Midbrain (tissue), 1 donor: ENCODE results near the gene ASMT.
"Not testable (repeated sequence)": the region's sequence is repeated elsewhere in the genome, so short reads cannot be mapped to it uniquely, and the experiment has no call there.

ENCODE experiments used
- DNase-seq: peaks from one replicate; lab custom pipeline; 2025; lab: John Stamatoyannopoulos, UW

ASMT gene, protein sequence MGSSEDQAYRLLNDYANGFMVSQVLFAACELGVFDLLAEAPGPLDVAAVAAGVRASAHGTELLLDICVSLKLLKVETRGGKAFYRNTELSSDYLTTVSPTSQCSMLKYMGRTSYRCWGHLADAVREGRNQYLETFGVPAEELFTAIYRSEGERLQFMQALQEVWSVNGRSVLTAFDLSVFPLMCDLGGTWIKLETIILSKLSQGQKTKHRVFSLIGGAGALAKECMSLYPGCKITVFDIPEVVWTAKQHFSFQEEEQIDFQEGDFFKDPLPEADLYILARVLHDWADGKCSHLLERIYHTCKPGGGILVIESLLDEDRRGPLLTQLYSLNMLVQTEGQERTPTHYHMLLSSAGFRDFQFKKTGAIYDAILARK

DNA sequence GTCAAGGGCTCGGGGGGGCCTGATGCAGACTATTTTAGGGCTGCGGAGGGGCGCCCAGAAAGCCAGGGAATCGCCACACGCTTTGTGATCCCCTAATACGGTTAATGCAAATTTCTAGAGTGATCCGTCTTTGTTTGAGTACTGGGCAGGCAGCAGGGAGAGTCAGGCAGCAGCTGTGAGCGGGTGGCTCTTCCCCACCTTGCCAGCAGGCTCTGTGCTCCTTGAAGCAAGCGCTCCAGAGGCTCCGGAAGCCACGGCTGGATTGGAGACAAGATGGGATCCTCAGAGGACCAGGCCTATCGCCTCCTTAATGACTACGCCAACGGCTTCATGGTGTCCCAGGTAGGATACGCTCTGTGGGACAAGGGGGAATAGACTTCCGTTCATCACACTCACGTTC, at the start of gene ASMT:
Gene ASMT, plus strand, starts transcription at position 133 of the 400 bp plus-strand sequence. Its CDS starts 141 bp downstream, at position 274.
- DNase-seq: no peak

DNA sequence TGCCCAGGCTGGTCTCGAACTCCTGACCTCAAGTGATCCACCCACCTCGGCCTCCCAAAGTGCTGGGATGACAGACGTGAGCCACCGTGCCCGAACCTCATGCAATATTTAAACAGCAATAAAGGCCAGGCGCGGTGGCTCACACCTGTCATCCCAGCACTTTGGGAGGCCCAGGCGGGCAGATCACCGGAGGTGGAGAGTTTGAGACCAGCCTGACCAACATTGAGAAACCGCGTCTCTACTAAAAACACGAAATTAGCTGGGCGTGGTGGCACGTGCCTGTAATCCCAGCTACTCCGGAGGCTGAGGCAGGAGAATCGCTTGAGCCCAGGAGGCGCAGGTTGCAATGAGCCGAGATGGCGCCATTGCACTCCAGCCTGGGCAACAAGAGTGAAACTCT, 40.7 kb upstream of the ASMT start:
- not testable (repeated sequence) for DNase-seq

DNA sequence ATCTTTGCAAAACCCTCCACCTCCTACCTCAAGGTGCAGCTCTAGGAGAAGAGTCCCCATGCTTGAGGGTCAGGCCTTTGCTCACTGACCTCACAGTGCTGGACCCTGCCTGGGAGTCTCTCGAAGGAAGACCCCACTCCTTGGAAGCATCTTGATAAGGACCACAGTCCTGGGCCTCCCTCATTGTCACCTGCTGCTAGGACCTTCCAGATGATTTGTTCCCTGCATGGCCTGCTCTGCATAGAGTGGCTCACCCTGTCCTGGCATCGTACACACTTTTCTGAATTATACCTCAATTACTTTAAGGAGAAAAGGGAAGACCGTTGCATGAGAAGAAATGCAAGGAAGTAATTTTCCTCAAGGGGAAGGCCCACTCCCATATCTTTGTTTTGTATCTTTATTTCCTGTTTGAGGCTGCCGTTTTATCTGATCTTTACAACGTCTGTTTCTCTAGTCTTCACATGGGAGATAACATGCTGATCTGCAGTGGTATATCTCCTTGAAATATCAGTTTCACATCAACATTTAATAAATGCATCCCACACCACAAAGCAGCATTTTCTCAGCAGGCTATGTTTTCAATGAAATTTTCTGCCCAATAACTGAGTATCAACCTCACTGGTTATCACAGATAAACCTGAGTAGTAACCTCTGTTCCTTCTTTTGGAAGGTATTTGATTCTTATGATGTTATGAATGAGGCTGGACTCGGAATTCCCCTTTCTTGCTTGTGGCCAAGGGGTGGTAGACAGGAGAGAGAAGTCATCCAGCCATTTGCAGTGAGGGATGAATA, 38.5 kb upstream of the ASMT start:
- DNase-seq: no peak

DNA sequence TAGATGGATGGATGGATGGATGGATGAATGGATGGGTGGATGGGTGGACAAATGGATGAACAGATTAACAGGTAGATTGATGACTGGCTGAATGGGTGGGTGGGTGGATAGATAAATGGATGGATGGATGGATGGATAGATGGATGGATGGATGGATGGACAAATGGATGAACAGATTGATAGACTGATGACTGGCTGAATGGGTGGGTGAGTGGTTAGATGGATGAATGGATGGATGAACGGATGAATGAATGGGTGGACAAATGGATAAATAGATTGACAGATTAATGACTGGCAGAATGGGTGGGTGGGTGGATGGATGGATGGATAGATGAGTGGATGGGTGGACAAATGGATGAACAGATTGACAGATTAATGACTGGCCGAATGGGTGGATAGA, 37.0 kb upstream of the ASMT start:
- no peak for DNase-seq

DNA sequence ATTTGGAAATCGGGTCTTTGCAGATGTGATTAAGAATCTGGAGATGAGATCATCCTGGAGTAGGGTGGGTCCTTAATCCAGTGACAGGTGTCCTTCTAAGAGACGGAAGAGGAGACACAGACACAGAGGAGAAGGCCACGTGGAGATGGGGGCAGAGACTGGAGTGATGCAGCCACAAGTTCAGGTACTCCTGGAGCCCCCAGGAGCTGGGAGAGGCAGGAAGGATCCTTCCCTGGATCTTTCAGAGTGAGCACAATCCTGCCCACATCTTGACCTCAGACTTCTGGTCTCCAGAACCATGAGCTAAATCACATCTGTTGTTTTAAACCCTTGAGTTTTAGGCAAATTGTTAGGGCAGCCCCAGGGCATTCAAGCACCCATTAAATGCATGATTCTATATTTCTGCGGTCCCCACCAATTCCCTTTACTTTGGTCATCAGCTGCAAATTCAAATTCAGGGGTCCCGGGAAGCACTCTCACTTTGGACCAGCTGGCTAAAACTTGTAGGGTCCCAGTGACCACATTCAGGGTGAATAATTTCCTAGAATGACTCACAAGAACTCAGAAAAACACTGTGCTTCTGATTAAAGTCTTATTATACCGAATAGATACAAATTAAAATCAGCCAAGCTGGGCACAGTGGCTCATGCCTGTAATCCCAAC, 36.2 kb upstream of the ASMT start:
- no peak for DNase-seq

DNA sequence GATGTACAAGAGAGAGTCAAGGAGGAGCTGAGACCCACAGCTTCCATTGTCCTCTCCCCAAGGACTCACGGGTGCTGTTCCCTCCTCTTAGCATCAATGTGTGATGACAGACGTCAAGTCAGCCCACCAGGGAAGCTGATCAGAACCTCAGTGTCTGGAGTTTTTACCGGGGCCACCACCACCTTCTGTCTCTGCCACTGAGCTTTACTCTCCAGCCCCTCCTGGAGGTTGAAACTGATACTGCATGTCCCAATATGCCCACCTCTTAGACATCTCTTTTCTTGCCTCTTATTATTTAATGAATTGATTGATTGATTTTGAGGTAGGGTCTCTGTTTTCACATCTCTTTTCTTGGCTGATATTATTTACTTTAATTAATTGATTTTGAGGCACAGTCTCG, 33.7 kb upstream of the ASMT start:
- DNase-seq: no peak

DNA sequence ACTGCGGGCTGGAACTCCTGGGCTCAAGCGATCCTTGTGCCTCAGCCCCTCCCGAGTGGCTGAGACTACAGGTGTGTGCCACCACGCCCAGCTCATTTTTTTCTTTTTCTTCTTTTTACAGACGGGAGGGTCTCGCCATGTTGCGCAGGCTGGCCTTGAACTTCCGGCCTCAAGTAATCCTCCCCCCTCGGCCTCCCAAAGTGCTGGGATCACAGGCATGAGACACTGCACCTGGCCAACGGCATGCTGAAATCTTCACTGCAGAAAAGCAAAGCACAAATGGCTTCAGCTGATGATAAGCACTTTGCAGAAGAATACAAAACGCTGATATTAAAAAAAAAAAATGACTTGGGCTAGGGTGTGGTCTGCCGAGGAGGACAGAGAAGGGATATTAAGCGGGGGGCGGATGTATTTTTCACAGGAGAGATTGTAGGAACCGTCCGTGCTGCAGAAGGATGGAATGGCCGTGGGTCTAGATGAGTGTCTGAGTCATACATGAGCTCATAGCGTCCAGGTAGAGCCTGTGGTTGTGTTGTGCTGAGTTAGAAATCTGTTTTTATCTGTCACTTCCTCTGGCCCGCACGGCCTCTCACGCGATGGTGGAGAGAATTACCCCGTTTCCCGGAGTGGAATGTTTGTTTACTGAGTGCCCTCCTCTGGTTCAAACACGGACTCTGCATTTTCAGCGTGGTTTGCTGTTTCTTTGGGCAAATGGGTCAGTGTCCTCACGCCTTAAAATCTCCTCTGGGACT, 32.0 kb upstream of the ASMT start:
- DNase-seq: no peak

DNA sequence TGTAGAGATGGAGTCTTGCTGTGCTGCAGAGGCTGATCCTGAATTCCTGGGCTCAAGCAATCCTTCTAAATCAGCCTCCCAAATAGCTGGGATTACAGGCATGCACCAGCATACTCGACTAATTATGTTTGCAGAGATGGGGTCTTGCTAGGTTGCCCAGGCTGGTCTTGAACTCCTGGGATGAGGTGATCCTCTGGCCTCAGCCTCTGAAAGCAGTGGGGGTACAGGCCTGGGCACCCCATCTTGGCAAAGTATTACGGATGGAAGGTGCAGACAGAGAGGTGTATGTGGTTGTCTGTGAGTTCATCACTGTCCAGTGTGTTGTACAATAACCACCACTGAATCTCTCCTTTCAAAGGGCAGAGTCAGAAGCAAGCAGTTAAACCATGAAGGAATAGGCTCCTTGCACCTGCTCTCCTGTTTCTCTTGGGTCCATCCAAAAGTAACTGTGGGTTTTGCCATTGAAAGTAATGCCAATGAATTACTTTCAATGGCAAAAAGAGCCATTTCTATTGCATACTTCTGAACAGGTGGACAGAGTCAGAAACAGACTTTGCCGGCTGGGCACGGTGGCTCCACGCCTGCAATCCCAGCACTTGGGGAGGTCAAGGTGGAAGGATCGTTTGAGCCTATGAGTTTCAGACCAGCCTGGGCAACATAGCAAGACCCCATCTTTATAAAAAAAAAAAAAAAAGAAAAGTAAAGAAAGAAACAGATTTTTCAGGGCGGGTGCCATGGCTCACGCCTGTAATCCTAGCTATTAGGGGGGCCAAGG, 30.4 kb upstream of the ASMT start:
- no peak for DNase-seq

DNA sequence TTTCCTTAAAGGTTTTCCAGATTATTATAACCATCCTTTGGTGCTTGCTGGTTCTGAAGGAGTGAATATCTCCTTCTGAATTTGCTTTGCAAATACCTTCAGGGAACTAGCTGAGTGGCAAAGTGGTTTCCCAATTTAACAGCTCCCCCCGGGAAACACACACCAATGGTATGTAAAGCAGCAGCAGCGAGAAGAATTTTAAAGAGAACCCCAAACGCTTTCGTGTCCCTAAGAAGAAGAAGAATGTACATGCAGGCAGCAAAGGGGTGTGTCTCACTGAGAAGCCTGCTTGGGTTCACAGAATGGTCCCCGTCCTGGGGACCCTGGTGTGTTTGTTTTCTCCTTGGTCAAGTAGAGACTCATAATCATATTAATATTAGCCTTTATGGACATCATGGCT, 27.7 kb upstream of the ASMT start:
- DNase-seq: no peak

DNA sequence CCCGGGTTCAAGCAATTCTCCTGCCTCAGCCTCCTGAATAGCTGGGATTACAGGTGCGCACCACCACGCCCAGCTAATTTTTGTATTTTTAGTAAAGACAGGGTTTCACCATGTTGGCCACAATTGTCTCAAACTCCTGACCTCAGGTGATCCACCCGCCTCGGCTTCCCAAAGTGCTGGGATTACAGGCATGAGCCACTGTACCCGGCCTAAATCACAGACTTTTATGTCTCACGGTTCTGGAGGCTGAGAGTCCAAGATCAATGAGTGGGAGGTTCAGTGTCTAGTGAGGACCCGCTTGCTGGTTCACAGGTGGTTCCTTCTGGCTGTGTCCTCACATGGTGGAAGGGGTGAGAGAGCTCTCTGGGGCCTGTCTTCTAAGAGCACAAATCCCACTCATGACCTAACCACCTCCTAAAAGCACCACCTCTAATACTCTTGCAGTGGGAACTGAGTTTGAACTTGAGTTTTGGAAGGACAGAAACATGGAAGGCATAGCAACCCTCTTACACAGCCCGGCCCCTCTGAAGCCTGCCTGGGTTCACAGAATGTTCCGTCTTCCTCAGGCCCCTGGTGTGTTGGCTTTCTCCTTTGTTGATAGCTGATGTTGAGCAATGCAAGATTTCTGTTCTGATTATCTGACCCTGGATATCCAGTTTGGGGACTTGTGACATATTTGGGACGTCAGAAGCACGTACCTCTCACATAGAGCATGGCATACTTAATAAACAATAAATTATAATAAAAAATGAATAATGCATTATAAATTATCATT, 25.3 kb upstream of the ASMT start:
- no peak for DNase-seq

DNA sequence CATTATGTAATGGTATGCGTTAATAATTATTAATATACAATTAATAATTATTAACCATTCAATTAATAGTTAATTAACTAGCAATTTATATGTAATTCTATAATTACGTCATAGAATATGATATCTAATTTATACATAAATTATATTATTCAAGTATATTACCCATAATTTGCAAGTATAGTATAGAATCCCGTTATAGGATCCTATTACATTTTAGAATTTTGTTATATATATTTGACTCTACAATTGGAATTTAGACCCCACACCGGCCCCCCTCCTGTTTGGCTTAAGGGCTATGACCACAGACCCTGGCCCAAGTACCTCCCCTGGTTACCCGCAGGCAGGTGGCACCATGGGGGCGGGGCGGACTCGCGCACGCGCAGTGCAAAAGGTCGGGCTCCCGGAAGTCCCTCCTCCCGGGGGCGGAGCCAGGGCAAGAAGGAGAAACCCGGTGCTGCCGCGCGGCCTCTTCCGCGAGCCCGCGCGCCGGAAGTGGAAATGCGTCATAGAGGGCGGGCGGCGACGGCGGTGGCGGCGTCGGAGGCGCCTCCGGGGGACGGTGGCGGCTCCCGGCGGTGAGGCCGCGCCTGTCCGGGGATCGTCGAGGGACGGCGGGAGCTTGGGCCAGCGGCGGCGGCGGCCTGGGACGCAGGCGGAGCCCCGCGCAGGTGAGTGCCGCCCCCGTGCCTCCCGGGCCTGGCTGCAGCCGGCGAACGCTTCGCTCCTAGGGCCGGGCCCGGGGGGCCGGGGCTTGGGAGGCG, 23.6 kb upstream of the ASMT start, which contains the start of gene AKAP17A:
Gene AKAP17A, plus strand, starts transcription at position 503 of the 761 bp plus-strand sequence. CDS start 1,859 bp downstream, outside the sequence.
- DNase-seq: peak; percentile 98

DNA sequence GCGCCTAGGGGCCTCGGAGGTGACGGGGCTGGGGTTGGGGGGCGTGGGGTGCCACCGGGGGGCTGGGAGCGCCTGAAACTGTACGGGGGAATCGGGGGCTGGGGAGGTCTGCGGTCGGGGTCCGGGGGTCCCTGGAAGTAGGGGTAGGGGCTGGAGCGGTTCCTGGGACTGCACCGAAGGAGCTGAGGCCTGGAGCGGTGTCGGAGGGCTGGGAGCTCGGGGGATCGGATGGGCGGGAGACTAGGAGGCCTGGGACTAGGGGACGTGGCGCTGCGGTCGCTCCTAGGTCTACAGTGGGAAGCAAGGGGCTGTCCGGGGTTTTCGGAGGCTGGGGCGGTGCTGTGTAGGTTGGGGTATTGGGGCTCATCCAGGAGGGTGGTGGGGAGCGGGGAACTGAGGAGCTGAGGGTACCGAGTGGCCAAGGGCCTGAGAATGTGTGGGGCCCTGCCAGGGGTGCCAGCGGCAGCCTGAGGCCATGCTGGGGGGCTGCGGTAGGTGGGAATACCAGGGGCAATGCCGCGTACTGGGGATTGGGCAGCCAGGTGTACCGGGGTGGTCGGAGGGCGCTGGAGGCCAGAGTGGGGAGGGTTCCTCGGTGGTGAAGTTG, 22.9 kb upstream of the ASMT start:
- no peak for DNase-seq

DNA sequence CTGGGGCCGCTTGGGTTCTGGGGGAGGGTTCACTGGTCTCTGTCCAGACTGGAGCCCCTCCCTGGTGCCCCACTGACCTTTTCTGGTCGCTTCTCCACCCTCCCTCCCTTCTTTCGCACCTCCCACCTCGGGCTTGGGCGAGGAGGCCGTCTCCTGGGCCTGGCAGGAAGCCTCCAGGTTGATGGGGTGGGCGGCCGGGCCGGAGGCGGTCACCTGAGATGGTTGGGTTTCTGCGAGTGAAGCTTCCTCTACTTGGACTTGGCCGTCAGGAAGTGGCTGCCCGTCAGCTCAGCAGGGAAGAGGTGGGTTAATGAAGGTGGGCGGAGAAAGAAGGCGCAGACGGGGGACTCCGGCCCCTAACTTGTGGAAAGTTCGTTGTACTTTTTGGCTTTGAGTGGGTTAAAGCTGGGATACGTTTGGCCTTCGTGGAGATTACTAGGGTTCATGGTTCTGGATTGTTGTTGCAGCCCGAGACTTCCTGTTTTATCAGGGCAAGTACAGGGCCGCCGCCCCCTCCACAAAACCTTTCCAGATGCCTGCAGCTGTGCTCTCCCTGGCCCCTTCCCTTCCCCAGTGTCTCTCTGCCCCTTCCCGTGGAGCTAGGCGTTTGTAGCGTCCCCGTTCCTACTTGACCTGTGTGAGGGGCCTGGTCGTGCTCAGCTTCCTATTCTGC, 22.3 kb upstream of the ASMT start:
- DNase-seq: no peak

DNA sequence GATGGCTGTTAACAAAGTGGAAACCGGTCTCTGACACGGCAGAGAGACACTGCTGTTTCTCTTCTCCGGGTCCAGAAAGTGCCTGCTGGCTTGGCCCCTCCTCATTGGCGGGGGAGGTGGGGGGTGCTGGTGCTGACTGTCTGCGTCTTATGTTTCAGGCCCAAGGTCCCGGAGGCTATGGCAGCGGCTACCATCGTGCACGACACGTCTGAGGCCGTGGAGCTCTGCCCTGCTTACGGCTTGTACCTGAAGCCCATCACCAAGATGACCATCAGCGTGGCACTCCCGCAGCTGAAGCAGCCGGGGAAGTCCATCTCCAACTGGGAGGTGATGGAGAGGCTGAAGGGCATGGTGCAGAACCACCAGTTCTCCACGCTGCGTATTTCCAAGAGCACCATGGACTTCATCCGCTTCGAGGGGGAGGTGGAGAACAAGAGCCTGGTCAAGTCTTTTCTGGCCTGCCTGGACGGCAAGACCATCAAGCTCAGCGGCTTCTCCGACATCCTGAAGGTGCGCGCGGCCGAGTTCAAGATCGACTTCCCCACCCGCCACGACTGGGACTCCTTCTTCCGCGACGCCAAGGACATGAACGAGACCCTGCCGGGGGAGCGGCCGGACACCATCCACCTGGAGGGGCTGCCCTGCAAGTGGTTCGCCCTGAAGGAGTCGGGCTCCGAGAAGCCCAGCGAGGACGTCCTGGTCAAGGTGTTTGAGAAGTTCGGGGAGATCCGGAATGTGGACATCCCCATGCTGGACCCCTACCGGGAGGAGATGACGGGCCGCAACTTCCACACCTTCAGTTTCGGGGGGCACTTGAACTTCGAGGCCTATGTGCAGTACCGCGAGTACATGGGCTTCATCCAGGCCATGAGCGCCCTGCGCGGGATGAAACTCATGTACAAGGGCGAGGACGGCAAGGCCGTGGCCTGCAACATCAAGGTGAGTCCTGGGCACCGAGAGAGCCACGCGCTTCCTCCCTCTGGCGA, 21.3 kb upstream of the ASMT start:
- no peak for DNase-seq

DNA sequence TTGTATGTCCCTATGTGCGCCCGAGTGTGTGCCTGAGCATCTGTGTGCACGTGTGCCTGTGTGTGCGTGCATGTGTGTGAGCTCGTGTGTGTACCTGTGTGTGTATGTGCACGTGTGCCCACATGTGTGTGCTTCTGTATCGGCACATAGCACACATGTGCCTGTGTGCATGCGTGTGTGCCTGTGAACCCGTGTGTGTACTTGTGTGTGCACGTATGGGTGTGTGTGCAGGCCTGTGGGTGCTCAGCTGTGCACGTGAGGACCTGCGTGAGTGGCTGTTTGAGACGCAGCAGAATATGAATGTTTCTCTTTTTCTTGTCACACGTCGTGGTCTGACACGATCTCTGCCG, 19.2 kb upstream of the ASMT start:
- no peak for DNase-seq

DNA sequence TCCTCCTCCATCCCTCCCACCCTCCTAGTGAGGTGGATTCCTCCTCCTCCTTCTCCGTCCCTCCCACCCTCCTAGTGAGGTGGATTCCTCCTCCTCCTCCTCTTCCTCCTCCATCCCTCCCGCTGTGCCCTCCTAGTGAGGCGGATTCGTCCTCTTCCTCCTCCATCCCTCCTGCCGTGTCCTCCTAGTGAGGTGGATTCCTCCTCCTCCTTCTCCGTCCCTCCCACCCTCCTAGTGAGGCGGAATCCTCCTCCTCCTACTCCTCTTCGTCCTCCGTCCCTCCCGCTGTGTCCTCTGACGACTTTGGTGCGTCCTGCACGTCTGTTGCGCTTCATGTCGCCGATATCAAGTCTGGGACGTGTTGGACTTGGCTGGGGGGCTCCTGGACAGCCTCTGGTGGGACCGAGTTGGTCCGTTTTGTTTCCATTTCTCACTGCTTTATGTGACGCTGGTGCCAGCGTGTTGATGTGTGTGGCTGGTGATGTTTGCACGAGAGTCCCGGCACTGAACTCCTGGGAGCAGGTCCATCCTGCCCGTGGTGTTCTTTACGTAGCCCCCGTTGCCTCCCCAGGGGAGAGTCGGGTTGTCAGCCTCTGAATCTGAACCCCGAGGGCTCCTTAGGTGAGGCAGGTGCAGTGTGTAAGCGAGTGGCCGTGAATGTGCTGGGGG, 18.0 kb upstream of the ASMT start:
- no peak for DNase-seq
